Thyroid gland (tissue), 4 donors: ENCODE results near the gene BPNT1. TPM values are rescaled to one million over a fixed set of nuclear protein-coding genes. Genes with fewer than 3 reads are reported as not detected.
"Not testable (repeated sequence)": the region's sequence is repeated elsewhere in the genome, so short reads cannot be mapped to it uniquely, and the experiment has no call there.

Experiments
- DNase-seq, 2 donors: peaks; one replicate each; pipeline ENCODE4 v3.0.0-alpha.2; 2019
- H3K27ac ChIP-seq, 3 donors: fragments of 200-600 bp; sonication (generic); 1 replicate in 2 of 3; 2 replicates in 1 of 3; pipeline ENCODE4 v1.5.1; 2016 to 2019; ENCODE audit warnings: mild to moderate bottlenecking in 1 of 3, moderate library complexity in 1 of 3
- H3K27me3 ChIP-seq: fragments of 200-600 bp; sonication (generic); one replicate; pipeline ENCODE4 v1.5.1; 2019
- H3K36me3 ChIP-seq, 2 donors: fragments of 200-600 bp; sonication (generic); one replicate each; pipeline ENCODE4 v1.5.1; 2016 to 2019
- H3K4me1 ChIP-seq, 2 donors: fragments of 200-600 bp; sonication (generic); one replicate each; pipeline ENCODE4 v1.5.1; 2017 to 2019
- H3K4me3 ChIP-seq, 3 donors: fragments of 200-600 bp; sonication (generic); replicated peaks in 1 of 3; 1 replicate in 2 of 3; 2 replicates in 1 of 3; pipeline ENCODE4 v1.5.1; 2016; ENCODE audit warnings: mild to moderate bottlenecking in 1 of 3
- H3K9me3 ChIP-seq: fragments of 200-600 bp; sonication (generic); one replicate; pipeline ENCODE4 v1.5.1; 2017
- CTCF ChIP-seq, 6 experiments: fragments of 200-600 bp in 3 of 6; fragments of 450-650 bp in 3 of 6; sonication (generic) in 3 of 6; IDR thresholded peaks; one replicate each; pipeline ENCODE4 v1.5.1; 2016 to 2019; ENCODE audit warnings: antibody characterized with exemption in 6 of 6, mild to moderate bottlenecking in 2 of 6, inconsistent platforms in 1 of 6, moderate library complexity in 1 of 6
- POLR2A ChIP-seq, 2 donors: fragments of 450-650 bp; IDR thresholded peaks; one replicate each; pipeline ENCODE4 v1.6.1; 2017; ENCODE audit warnings: antibody characterized with exemption in 2 of 2, mild to moderate bottlenecking in 2 of 2, moderate library complexity in 1 of 2
- WGBS, 2 donors: methylation state at CpG; one replicate each; pipeline ENCODE4 v1.1.5; 2017; 5-methylcytosine and 5-hydroxymethylcytosine counted together
- intact Hi-C: fragments of 100-400 bp; cut with DNase I; formaldehyde crosslinking; loops from one replicate; pipeline ENCODE4 v1.15.1; 2023
- total RNA-seq, 4 donors: library from RNA; depleted of rRNA; stranded (reverse); fragments of >200 nt; gene quantifications; one replicate each; pipeline ENCODE4 v1.2.3, GENCODE V29; 2016

The BPNT1 gene
- total RNA-seq, 4 donors from 2014 or later = 24.8 to 29.3 (median 25.1) TPM

- intact Hi-C loops = loop anchor here (10.0 kb wide), 1 partner anchor 49 kb away; the partner anchor contains the start of gene EPRS1
- Histone ChIP-seq H3K27me3 (no peaks in the 10 kb centered on the region), H3K4me3 (peak overlapping the region in 1 of 3 donors; percentile 82), H3K27ac (peak overlapping the region in 2 of 3 donors; percentile 8 to 15), H3K9me3 (no peaks in the 10 kb centered on the region), H3K36me3 (peaks cover 0 to 6% of the 10 kb centered on the region in 2 donors), H3K4me1 (peaks cover 5 to 7% of the 10 kb centered on the region in 2 donors)
- no peak for DNase-seq
- TF ChIP-seq POLR2A (IDR thresholded peaks at IDR 0.05) = no peak
- TF ChIP-seq CTCF (IDR thresholded peaks at IDR 0.05) = no peak
- 32 to 33% methylated on average over 12 of the region's 12 CpGs for WGBS, 2 donors
Measured at GRCh38 chr1:220093361-220094015, 3.9 kb upstream of the BPNT1 start.

DNA sequence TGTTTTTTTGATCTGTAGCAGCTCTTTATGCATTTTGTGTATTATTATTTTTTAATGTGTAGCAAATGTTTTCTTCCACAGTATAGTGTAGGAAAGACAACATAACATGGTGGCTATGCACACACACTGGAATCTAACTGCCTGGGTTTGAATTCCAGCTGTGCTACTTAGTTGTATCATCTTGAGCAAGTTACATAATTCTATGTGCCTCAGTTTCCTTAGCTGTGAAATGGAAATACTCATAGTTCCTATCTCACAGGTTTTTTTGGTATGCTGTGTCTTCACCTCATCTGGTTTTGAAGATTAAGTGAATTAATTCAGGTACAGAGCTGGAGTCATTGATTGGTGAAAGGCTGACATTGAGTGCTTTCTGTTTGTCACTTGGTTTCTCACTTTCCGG, 3.1 kb upstream of the BPNT1 start:
- no peaks in the 10 kb centered on the region for H3K9me3 ChIP-seq
- no peak for TF ChIP-seq CTCF (IDR thresholded peaks at IDR 0.05)
- TF ChIP-seq POLR2A (IDR thresholded peaks at IDR 0.05) = no peak
- intact Hi-C loops = loop anchor here (10.0 kb wide), 1 partner anchor 48 kb away; the partner anchor contains the start of gene EPRS1
- no peak for DNase-seq
- WGBS, 2 donors = 94 to 98% methylated on average over 1 of the region's 1 CpG
- H3K27ac ChIP-seq = no peak overlapping the region
- no peaks in the 10 kb centered on the region for H3K36me3 ChIP-seq
- H3K4me3 ChIP-seq = no peak overlapping the region
- peaks cover 5 to 7% of the 10 kb centered on the region in 2 donors for H3K4me1 ChIP-seq
- H3K27me3 ChIP-seq = no peaks in the 10 kb centered on the region

GRCh38 chr1:220086261-220086686, 3.3 kb downstream of the BPNT1 start:
- H3K27me3 ChIP-seq, intact Hi-C loops, H3K4me3 ChIP-seq, H3K4me1 ChIP-seq, H3K9me3 ChIP-seq, H3K36me3 ChIP-seq, H3K27ac ChIP-seq, DNase-seq: not testable (repeated sequence)
- WGBS, 2 donors = 88 to 90% methylated on average over 15 of the region's 15 CpGs

DNA sequence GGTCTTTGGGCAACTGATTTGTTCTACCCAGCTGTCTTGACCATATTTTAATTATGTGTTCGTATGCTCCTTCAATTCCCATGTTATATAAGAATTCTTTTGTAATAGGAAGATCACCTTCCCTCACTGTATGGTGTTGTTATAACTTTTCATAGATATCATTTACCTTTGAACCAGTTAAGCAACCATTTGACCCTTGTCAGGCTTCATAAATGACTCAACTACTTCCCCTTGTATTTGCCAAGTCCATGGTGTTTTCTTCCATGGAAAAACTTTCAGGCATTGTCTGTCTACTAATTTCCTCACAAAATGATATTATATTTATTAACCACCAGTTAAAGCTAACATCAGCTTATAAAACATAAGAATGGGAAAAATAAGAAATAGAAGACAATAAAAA, 5.1 kb downstream of the BPNT1 start:
- H3K9me3 ChIP-seq = no peaks in the 10 kb centered on the region
- DNase-seq = no peak
- H3K27ac ChIP-seq = no peak overlapping the region
- no peaks in the 10 kb centered on the region for H3K27me3 ChIP-seq
- H3K4me3 ChIP-seq = no peak overlapping the region
- H3K36me3 ChIP-seq = no peaks in the 10 kb centered on the region
- H3K4me1 ChIP-seq = no peaks in the 10 kb centered on the region
- intact Hi-C loops = no loop called here
- WGBS, 2 donors = 92 to 95% methylated on average over 1 of the region's 1 CpG
- TF ChIP-seq CTCF (IDR thresholded peaks at IDR 0.05) = no peak
- no peak for TF ChIP-seq POLR2A (IDR thresholded peaks at IDR 0.05)

- Histone ChIP-seq H3K36me3 (peaks cover 0 to 3% of the 10 kb centered on the region in 2 donors), H3K27ac (no peak overlapping the region), H3K9me3 (no peaks in the 10 kb centered on the region), H3K4me1 (no peaks in the 10 kb centered on the region), H3K27me3 (no peaks in the 10 kb centered on the region), H3K4me3 (no peak overlapping the region)
- no peak for DNase-seq
- intact Hi-C loops = no loop called here
- WGBS, 2 donors = 93 to 100% methylated on average over 3 of the region's 3 CpGs
- TF ChIP-seq CTCF (IDR thresholded peaks at IDR 0.05) = no peak
- no peak for TF ChIP-seq POLR2A (IDR thresholded peaks at IDR 0.05)
Measured at GRCh38 chr1:220077887-220078286, 11.7 kb downstream of the BPNT1 start.
